Heart left ventricle (tissue), 16 donors: Measurements from ENCODE around the gene SLX9. TPM values are rescaled to one million over a fixed set of nuclear protein-coding genes. Genes with fewer than 3 reads are reported as not detected.

Experiments used
- ATAC-seq, 4 donors: fragments of 200-7000 bp; cut with Tn5 transposase; one replicate each; pipeline ENCODE4 v1.9.1; 2020 to 2022; ENCODE audit warnings: moderate library complexity in 4 of 4, mild to moderate bottlenecking in 3 of 4, moderate number of reproducible peaks in 1 of 4
- DNase-seq, 5 donors: peaks; one replicate each; pipeline ENCODE4 v3.0.0-alpha.2; 2020
- H3K27ac ChIP-seq, 12 donors: fragments of 200-600 bp; sonication (generic) in 4 of 12; one replicate each; pipeline versions ENCODE4 v1.5.0 to v1.8.0; 2016 to 2022; ENCODE audit warnings: mild to moderate bottlenecking in 2 of 12
- H3K27me3 ChIP-seq, 9 donors: fragments of 200-600 bp; sonication (generic) in 2 of 9; one replicate each; pipeline versions ENCODE4 v1.5.1 to v1.8.0; 2016 to 2022; ENCODE audit warnings: mild to moderate bottlenecking in 3 of 9
- H3K36me3 ChIP-seq, 9 donors: fragments of 200-600 bp; sonication (generic) in 2 of 9; one replicate each; pipeline versions ENCODE4 v1.5.0 to v1.8.0; 2018 to 2022; ENCODE audit warnings: mild to moderate bottlenecking in 2 of 9
- H3K4me1 ChIP-seq, 12 donors: fragments of 200-600 bp; sonication (generic) in 4 of 12; one replicate each; pipeline versions ENCODE4 v1.5.0 to v1.8.0; 2016 to 2022; ENCODE audit warnings: mild to moderate bottlenecking in 3 of 12
- H3K4me3 ChIP-seq, 12 donors: fragments of 200-600 bp; sonication (generic) in 4 of 12; one replicate each; pipeline versions ENCODE4 v1.5.0 to v1.8.0; 2017 to 2022; ENCODE audit warnings: mild to moderate bottlenecking in 9 of 12, moderate library complexity in 4 of 12
- H3K9me3 ChIP-seq, 12 donors: fragments of 200-600 bp; sonication (generic) in 4 of 12; one replicate each; pipeline versions ENCODE4 v1.5.0 to v1.8.0; 2016 to 2022; ENCODE audit warnings: mild to moderate bottlenecking in 1 of 12
- POLR2A ChIP-seq, 2 donors: fragments of 450-650 bp; IDR thresholded peaks; one replicate each; pipeline ENCODE4 v1.6.1; 2017; ENCODE audit warnings: antibody characterized with exemption in 2 of 2, mild to moderate bottlenecking in 2 of 2, moderate library complexity in 2 of 2
- WGBS, 4 donors: extraction: QIAGEN DNeasy Blood & Tissue Kit in 2 of 4; methylation state at CpG; one replicate each; pipeline versions ENCODE4 v1.1.5 to v1.1.7; 2013 to 2018; 5-methylcytosine and 5-hydroxymethylcytosine counted together
- intact Hi-C, 10 donors: fragments of 100-400 bp; cut with DNase I; formaldehyde crosslinking; loops; one replicate each; pipeline versions ENCODE4 v1.11.1 to v1.14.2; 2022
- polyA plus RNA-seq, 2 donors: library from polyadenylated mRNA; stranded (reverse); fragments of 200-250 nt; gene quantifications; one replicate each; pipeline ENCODE4 v1.2.3, GENCODE V29; 2013
- total RNA-seq, 9 donors: library from RNA; depleted of rRNA in 2 of 9; stranded (reverse); fragments of >200 nt in 2 of 9; fragmentation: NEBNext Ultra II Directional in 3 of 9; extraction: Animal tissue kit (Norgen Biotek cat#: 25700) in 3 of 9; gene quantifications; one replicate each; pipeline versions ENCODE4 v1.1.0 to v1.2.4, GENCODE V29; 2016 to 2023
- TF ChIP-seq, protein P1 (sequence below), 12 donors: fragments of 200-600 bp; sonication (generic) in 4 of 12; IDR thresholded peaks; one replicate each; pipeline versions ENCODE4 v1.5.0 to v1.8.0; 2018 to 2022; ENCODE audit warnings: antibody characterized with exemption in 12 of 12, mild to moderate bottlenecking in 5 of 12
- donor health status: ischemic (EF 13 %, LVEDD 7.1; RV severe dilation, severe dysfunction).
- donor health status: healthy with polysubstance abuse.
- donor health status: DM: no; HTN: yes; CAD: no.
- donor health status: DM: no; HTN: no; CAD: no.
- donor health status: ischemic (EF 25% LVEDD 6.9; RV normal size, moderate dysfunction).
- donor health status: ischemic (EF 25% LVEDD 5.7; RV mildly dilated, moderate dysfunction).
- donor health status: healthy.
- donor health status: DM: yes; HTN: yes; CAD: no.
- donor health status: ischemic (EF 35%, LVEDD 5.7; RV mildly dilated, moderate dysfunction).
- donor health status: nonischemic (EF 11% LVEDD 7.7; RV severe dilation, severe dysfunction).
- donor health status: DM: yes; HTN: yes; CAD: no.
- donor health status: PGD.
- donor health status: ischemic (EF 29% LVEDD 5.4; RV normal size, mild dysfunction).
- donor health status: nonischemic (EF 23%, LVEDD 6.1; RV moderate dilation, normal function).

Gene SLX9
- total and polyA plus RNA-seq, 11 donors, result 38.5 to 77.8 (median 49.1) TPM

DNA sequence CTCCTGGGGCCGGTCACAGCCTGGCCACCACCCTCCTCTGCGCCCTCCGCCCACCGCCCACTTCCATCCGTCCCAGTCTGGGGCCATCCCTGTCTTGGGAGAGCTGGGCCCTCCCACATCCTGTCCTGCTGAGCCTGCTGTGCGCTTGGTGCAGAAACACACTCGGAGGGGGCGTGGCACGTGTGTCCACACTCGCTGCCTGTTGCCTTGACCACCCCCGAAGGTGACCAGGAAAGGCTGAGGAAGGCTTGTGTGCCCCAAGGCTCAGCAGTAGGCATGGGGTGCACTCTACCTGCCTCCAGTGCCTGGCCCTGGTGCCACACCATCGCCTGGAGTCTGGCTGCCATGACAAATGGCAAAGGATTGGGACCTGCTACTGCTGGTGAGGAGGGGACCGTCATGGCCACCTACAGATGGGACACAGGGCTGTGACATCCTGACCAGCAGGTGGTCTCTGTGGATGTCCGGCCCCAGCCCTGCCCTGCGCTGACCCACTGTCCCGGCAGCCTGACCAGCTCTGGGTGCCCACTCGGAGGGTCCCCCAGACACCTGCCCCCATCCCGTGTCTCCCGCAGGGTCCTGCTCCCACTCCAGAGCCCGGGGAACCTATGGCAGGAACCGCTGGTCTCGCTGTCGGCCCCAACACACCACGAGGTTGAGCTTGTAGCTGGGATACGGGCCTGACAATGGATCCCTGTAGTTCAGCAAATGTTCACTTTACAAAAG lies 43.1 kb upstream of the SLX9 start:
- peak in 2 of 5 donors; percentile 21 to 55 for DNase-seq
- H3K4me3 ChIP-seq, result no peak overlapping the region
- peaks cover 0 to 7% (median 0%) of the 10 kb centered on the region in 9 donors for H3K27me3 ChIP-seq
- peak in 1 of 4 donors; percentile 38 for ATAC-seq
- no peak overlapping the region for H3K27ac ChIP-seq
- H3K4me1 ChIP-seq, result peaks cover 0 to 13% (median 0%) of the 10 kb centered on the region in 12 donors
- intact Hi-C loops, result no loop called here
- H3K36me3 ChIP-seq, result peaks cover 0 to 79% (median 0%) of the 10 kb centered on the region in 9 donors
- WGBS, 4 donors, result 70 to 78% (median 75%) methylated on average over 23 to 25 of the region's 25 CpGs
- no peak for TF ChIP-seq POLR2A (IDR thresholded peaks at IDR 0.05)
- TF ChIP-seq, protein P1, sequence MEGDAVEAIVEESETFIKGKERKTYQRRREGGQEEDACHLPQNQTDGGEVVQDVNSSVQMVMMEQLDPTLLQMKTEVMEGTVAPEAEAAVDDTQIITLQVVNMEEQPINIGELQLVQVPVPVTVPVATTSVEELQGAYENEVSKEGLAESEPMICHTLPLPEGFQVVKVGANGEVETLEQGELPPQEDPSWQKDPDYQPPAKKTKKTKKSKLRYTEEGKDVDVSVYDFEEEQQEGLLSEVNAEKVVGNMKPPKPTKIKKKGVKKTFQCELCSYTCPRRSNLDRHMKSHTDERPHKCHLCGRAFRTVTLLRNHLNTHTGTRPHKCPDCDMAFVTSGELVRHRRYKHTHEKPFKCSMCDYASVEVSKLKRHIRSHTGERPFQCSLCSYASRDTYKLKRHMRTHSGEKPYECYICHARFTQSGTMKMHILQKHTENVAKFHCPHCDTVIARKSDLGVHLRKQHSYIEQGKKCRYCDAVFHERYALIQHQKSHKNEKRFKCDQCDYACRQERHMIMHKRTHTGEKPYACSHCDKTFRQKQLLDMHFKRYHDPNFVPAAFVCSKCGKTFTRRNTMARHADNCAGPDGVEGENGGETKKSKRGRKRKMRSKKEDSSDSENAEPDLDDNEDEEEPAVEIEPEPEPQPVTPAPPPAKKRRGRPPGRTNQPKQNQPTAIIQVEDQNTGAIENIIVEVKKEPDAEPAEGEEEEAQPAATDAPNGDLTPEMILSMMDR (IDR thresholded peaks at IDR 0.05), result no peak
- H3K9me3 ChIP-seq, result no peaks in the 10 kb centered on the region

DNA sequence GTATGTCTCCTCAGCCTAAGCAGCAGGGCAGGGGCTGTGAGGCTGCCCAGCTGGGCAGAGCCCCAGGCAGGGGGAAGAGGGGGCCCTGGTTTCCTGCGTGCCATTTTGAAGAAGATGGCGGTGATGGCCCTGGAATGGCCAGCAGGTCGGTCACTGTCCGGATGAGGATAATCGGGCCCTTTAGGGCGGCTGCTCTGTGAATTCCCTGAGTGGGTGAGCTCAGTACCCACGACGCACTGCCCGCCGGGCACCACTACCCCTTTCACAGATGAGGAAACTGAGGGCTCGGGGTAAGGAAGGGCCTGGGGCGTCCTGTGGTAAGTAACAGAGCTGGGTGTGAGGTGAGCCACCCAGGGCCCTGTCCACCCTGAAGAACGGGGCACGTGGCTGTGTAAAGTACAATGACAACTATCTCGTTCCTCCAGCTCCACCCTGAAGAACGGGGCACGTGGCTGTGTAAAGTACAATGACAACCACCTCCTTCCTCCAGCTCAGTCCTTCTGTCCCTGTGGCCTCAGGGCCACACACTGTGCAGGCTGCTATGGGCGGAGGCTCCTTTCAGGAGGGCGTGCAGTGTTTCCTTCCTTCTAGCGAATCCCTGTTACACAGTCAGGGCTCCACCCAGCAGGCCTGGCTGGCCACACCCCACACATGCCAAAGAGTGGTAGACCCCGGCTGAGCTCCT lies 42.4 kb upstream of the SLX9 start:
- H3K9me3 ChIP-seq, result no peaks in the 10 kb centered on the region
- TF ChIP-seq POLR2A (IDR thresholded peaks at IDR 0.05), result no peak
- TF ChIP-seq, protein P1 (IDR thresholded peaks at IDR 0.05), result no peak
- H3K4me1 ChIP-seq, result peaks cover 0 to 13% (median 0%) of the 10 kb centered on the region in 12 donors
- DNase-seq (peak in 3 of 5 donors; percentile 30 to 62 (median 53)), ATAC-seq (peak in 3 of 4 donors; percentile 44 to 63 (median 48))
- WGBS, 4 donors, result 66 to 85% (median 79%) methylated on average over 19 to 21 of the region's 21 CpGs
- H3K27ac ChIP-seq, result no peak overlapping the region
- no peak overlapping the region for H3K4me3 ChIP-seq
- intact Hi-C loops, result no loop called here
- peaks cover 0 to 83% (median 0%) of the 10 kb centered on the region in 9 donors for H3K36me3 ChIP-seq
- peaks cover 0 to 7% (median 0%) of the 10 kb centered on the region in 9 donors for H3K27me3 ChIP-seq

DNA sequence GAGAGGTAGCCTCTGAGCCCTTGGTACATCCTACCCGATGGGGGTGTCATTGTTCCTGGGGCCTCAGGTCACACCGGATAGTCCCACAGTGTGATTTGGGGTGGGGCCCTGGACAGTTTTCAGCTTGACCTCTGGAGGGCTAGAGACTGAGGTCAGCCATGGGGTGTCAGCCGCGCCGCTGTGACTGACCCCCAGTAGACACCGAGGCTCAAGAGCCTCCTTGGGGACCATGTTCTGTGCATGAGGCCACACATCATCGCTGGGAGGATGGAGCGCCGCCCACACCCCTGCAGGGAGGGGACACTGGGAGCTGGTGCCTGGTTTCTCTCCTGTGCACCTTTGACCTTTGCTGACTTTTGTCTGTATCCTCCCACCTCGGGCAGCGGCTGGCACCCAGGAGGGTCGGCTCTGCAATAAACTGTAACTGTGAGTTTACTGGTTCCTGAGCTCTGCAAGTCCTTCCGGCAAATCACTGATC lies 41.8 kb upstream of the SLX9 start:
- ATAC-seq, result no peak
- WGBS, 4 donors, result 57 to 73% (median 64%) methylated on average over 4 to 13 of the region's 13 CpGs
- peak in 2 of 5 donors; percentile 3 to 18 for DNase-seq
- peaks cover 0 to 7% (median 0%) of the 10 kb centered on the region in 9 donors for H3K27me3 ChIP-seq
- peaks cover 0 to 89% (median 0%) of the 10 kb centered on the region in 9 donors for H3K36me3 ChIP-seq
- no peak overlapping the region for H3K4me3 ChIP-seq
- intact Hi-C loops, result no loop called here
- peaks cover 0 to 14% (median 0%) of the 10 kb centered on the region in 12 donors for H3K4me1 ChIP-seq
- H3K27ac ChIP-seq, result no peak overlapping the region
- TF ChIP-seq POLR2A (IDR thresholded peaks at IDR 0.05), result no peak
- TF ChIP-seq, protein P1 (IDR thresholded peaks at IDR 0.05), result no peak
- H3K9me3 ChIP-seq, result no peaks in the 10 kb centered on the region
